Astrocyte (in vitro differentiated cells and primary cell): ENCODE results near the gene LAG3. TPM values are rescaled to one million over a fixed set of nuclear protein-coding genes. Genes with fewer than 3 reads are reported as not detected.

Experiments
- DNase-seq: peaks from one replicate; pipeline ENCODE4 v3.0.0-alpha.2; 2010; ENCODE audit warnings: low read depth
- FAIRE-seq: peaks from 2 replicates; lab custom pipeline; 2011; peaks lifted over from hg19 to GRCh38; lab: Jason Lieb, UNC
- H2AFZ ChIP-seq: 2 replicates; pipeline ENCODE4 v1.6.0; 2012; ENCODE audit warnings: low read depth, low read length, inconsistent platforms
- H3K27ac ChIP-seq: 2 replicates; pipeline ENCODE4 v1.5.1; 2011; ENCODE audit warnings: low read depth, low read length, inconsistent platforms
- H3K27me3 ChIP-seq: 2 replicates; pipeline ENCODE4 v1.6.0; 2011; ENCODE audit warnings: low read length, inconsistent platforms; ENCODE audit not compliant: insufficient read depth
- H3K36me3 ChIP-seq: 2 replicates; pipeline ENCODE4 v1.5.1; 2011; ENCODE audit warnings: low read length, inconsistent platforms; ENCODE audit not compliant: insufficient read depth
- H3K4me1 ChIP-seq: 2 replicates; pipeline ENCODE4 v1.5.1; 2011; ENCODE audit warnings: low read length, inconsistent platforms; ENCODE audit not compliant: insufficient read depth
- H3K4me2 ChIP-seq: 2 replicates; pipeline ENCODE4 v1.6.0; 2012; ENCODE audit warnings: low read length, inconsistent platforms
- H3K4me3 ChIP-seq: 2 replicates; pipeline ENCODE4 v1.5.1; 2011; ENCODE audit warnings: low read depth, mild to moderate bottlenecking, low read length, inconsistent platforms; ENCODE audit not compliant: insufficient read depth
- H3K79me2 ChIP-seq: 2 replicates; pipeline ENCODE4 v1.6.0; 2012; ENCODE audit warnings: mild to moderate bottlenecking, low read length, inconsistent platforms; ENCODE audit not compliant: insufficient read depth
- H3K9ac ChIP-seq: 2 replicates; pipeline ENCODE4 v1.6.0; 2012; ENCODE audit warnings: mild to moderate bottlenecking, low read length, inconsistent platforms
- H3K9me3 ChIP-seq: 2 replicates; pipeline ENCODE4 v1.5.1; 2012; ENCODE audit warnings: low read depth, mild to moderate bottlenecking, low read length, inconsistent platforms; ENCODE audit not compliant: insufficient read depth
- H4K20me1 ChIP-seq: 2 replicates; pipeline ENCODE4 v1.6.0; 2012; ENCODE audit warnings: low read length, inconsistent platforms; ENCODE audit not compliant: insufficient read depth
- H3K27ac Mint-ChIP-seq: one replicate; pipeline ENCODE4 v1.8.0; 2021; ENCODE audit warnings: mild to moderate bottlenecking, mixed read lengths; ENCODE audit not compliant: unreplicated experiment
- H3K27me3 Mint-ChIP-seq: one replicate; pipeline ENCODE4 v1.8.0; 2021; ENCODE audit warnings: low read depth, mixed read lengths; ENCODE audit not compliant: unreplicated experiment
- H3K36me3 Mint-ChIP-seq: one replicate; pipeline ENCODE4 v1.8.0; 2021; ENCODE audit warnings: low read depth, mixed read lengths; ENCODE audit not compliant: unreplicated experiment
- H3K4me1 Mint-ChIP-seq: one replicate; pipeline ENCODE4 v1.8.0; 2021; ENCODE audit warnings: low read depth, mixed read lengths; ENCODE audit not compliant: unreplicated experiment
- H3K4me3 Mint-ChIP-seq: one replicate; pipeline ENCODE4 v1.8.0; 2021; ENCODE audit warnings: mild to moderate bottlenecking, moderate library complexity, mixed read lengths; ENCODE audit not compliant: unreplicated experiment
- H3K9me3 Mint-ChIP-seq: one replicate; pipeline ENCODE4 v1.8.0; 2021; ENCODE audit warnings: mild to moderate bottlenecking, mixed read lengths; ENCODE audit not compliant: unreplicated experiment
- CTCF ChIP-seq: IDR thresholded peaks from 2 replicates; pipeline ENCODE4 v1.5.1; 2011; ENCODE audit warnings: low read depth, mild to moderate bottlenecking, inconsistent platforms, low read length, moderate library complexity; ENCODE audit not compliant: insufficient read depth
- EZH2 ChIP-seq: IDR thresholded peaks from 2 replicates; pipeline ENCODE4 v1.6.1; 2012; ENCODE audit warnings: mild to moderate bottlenecking, low read length, inconsistent platforms; ENCODE audit not compliant: insufficient read depth
- total RNA-seq: library from RNA; stranded (reverse); gene quantifications from 2 replicates; pipeline ENCODE4 v1.2.1, GENCODE V29; 2021

The LAG3 gene
- total RNA-seq, 1 donor from 2014 or later: 2.0 TPM

GRCh38 chr12:6809056-6809455, 36.7 kb downstream of the LAG3 start:
- Histone ChIP-seq H3K4me2 (no peak overlapping the region), H3K9me3 (no peaks in the 10 kb centered on the region), H3K9ac (no peak overlapping the region), H3K27me3 (peaks cover 2% of the 10 kb centered on the region), H4K20me1 (no peaks in the 10 kb centered on the region), H3K36me3 (no peaks in the 10 kb centered on the region), H2AFZ (no peak overlapping the region), H3K4me3 (no peak overlapping the region), H3K79me2 (no peaks in the 10 kb centered on the region), H3K4me1 (no peaks in the 10 kb centered on the region), H3K27ac (no peak overlapping the region)
- H3K36me3 Mint-ChIP-seq: no peaks in the 10 kb centered on the region
- no peak overlapping the region for H3K4me3 Mint-ChIP-seq
- H3K27me3 Mint-ChIP-seq: no peaks in the 10 kb centered on the region
- DNase-seq (no peak), FAIRE-seq (no peak)
- no peak for TF ChIP-seq CTCF
- no peak for TF ChIP-seq EZH2
- no peak overlapping the region for H3K27ac Mint-ChIP-seq
- H3K4me1 Mint-ChIP-seq: peaks cover 9% of the 10 kb centered on the region
- peaks cover 5% of the 10 kb centered on the region for H3K9me3 Mint-ChIP-seq

- Histone ChIP-seq H2AFZ (no peak overlapping the region), H3K9ac (no peak overlapping the region), H3K36me3 (no peaks in the 10 kb centered on the region), H3K4me1 (no peaks in the 10 kb centered on the region), H3K27ac (no peak overlapping the region), H3K4me2 (no peak overlapping the region), H3K9me3 (no peaks in the 10 kb centered on the region), H4K20me1 (no peaks in the 10 kb centered on the region), H3K4me3 (no peak overlapping the region), H3K27me3 (peaks cover 2% of the 10 kb centered on the region), H3K79me2 (no peaks in the 10 kb centered on the region)
- no peak for TF ChIP-seq CTCF
- no peak for TF ChIP-seq EZH2
- Mint-ChIP-seq H3K36me3 (no peaks in the 10 kb centered on the region), H3K27ac (peak overlapping the region; percentile 4), H3K4me1 (peaks cover 9% of the 10 kb centered on the region), H3K9me3 (peaks cover 3% of the 10 kb centered on the region), H3K27me3 (peaks cover 17% of the 10 kb centered on the region), H3K4me3 (no peak overlapping the region)
- no peak for DNase-seq
- no peak for FAIRE-seq
These were observed 38.4 kb downstream of the LAG3 start for GRCh38 chr12:6810758-6811157.

- H3K27me3 Mint-ChIP-seq: peaks cover 19% of the 10 kb centered on the region
- H3K27ac Mint-ChIP-seq: no peak overlapping the region
These were observed 41.0 kb downstream of the LAG3 start for GRCh38 chr12:6813363-6813762.

More at GRCh38 chr12:6813363-6813762, 41.0 kb downstream of the LAG3 start:
- no peak overlapping the region for H3K4me2 ChIP-seq
- TF ChIP-seq CTCF (no peak), EZH2 (no peak)
- no peak overlapping the region for H3K4me3 Mint-ChIP-seq
- no peaks in the 10 kb centered on the region for H3K36me3 Mint-ChIP-seq
- H3K36me3 ChIP-seq: no peaks in the 10 kb centered on the region
- peaks cover 2% of the 10 kb centered on the region for H3K27me3 ChIP-seq
- no peak for DNase-seq
- FAIRE-seq: no peak
- H3K4me3 ChIP-seq: no peak overlapping the region
- peaks cover 9% of the 10 kb centered on the region for H3K4me1 Mint-ChIP-seq
- H3K4me1 ChIP-seq: no peaks in the 10 kb centered on the region
- H3K79me2 ChIP-seq: no peaks in the 10 kb centered on the region
- H3K9me3 ChIP-seq: no peaks in the 10 kb centered on the region
- H3K27ac ChIP-seq: no peak overlapping the region
- H4K20me1 ChIP-seq: no peaks in the 10 kb centered on the region
- no peak overlapping the region for H2AFZ ChIP-seq
- H3K9me3 Mint-ChIP-seq: peaks cover 3% of the 10 kb centered on the region
- H3K9ac ChIP-seq: no peak overlapping the region
